SJSA1 (cell line): ENCODE measurements around the gene KRT86. TPM values are rescaled to one million over a fixed set of nuclear protein-coding genes. Genes with fewer than 3 reads are reported as not detected.
A peak's percentile ranks its signal among the peaks of the same experiment; 100 is the strongest.

Source experiments
- DNase-seq, 2 experiments: peaks; one replicate each; pipeline ENCODE4 v3.0.0-alpha.2; 2015 to 2020; ENCODE audit warnings: low spot score in 2 of 2, low read depth in 1 of 2
- H3K27ac ChIP-seq: fragments of 250-450 bp; sonication (Bioruptor Pico); 2 replicates; pipeline ENCODE4 v1.5.1; 2020; ENCODE audit warnings: mild to moderate bottlenecking, moderate library complexity
- H3K27me3 ChIP-seq: fragments of 250-450 bp; sonication (Bioruptor Pico); replicated peaks from 2 replicates; pipeline ENCODE4 v1.5.1; 2020; ENCODE audit warnings: mild to moderate bottlenecking, moderate library complexity
- H3K36me3 ChIP-seq: fragments of 250-450 bp; sonication (Bioruptor Pico); 2 replicates; pipeline ENCODE4 v1.5.1; 2020; ENCODE audit warnings: mild to moderate bottlenecking
- H3K4me1 ChIP-seq: fragments of 250-450 bp; sonication (Bioruptor Pico); replicated peaks from 2 replicates; pipeline ENCODE4 v1.6.1; 2021; ENCODE audit warnings: mild to moderate bottlenecking
- H3K4me3 ChIP-seq: fragments of 250-450 bp; sonication (Bioruptor Pico); 2 replicates; pipeline ENCODE4 v1.5.1; 2020; ENCODE audit warnings: mild to moderate bottlenecking
- H3K9me3 ChIP-seq: fragments of 250-450 bp; sonication (Bioruptor Pico); replicated peaks from 2 replicates; pipeline ENCODE4 v1.5.1; 2020; ENCODE audit warnings: mild to moderate bottlenecking
- total RNA-seq: library from RNA; depleted of rRNA; stranded (reverse); fragments of >200 nt; shearing (Covaris generic); gene quantifications from 2 replicates; pipeline ENCODE4 v1.2.3, GENCODE V29; 2014

Gene KRT86
- total RNA-seq, 1 experiment from 2014 or later: 0.37 TPM

DNA sequence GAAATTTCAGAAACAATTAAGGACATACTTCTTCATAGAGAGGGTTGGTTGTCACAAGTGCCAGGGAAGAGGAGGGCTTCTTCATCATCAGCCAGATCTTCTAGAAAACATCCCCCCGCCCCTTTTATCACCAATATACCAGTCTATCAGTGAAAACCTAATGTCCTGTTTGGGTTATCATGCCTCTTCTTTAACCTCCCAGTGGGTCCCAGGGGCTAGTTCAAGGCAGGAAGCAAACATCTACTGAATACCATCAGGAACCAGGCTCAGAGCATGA is 13.3 kb upstream of the KRT86 start:
- Histone ChIP-seq H3K27me3 (no peaks in the 10 kb centered on the region), H3K4me3 (no peak overlapping the region), H3K27ac (no peak overlapping the region), H3K9me3 (no peaks in the 10 kb centered on the region), H3K4me1 (peaks cover 29% of the 10 kb centered on the region), H3K36me3 (no peaks in the 10 kb centered on the region)
- DNase-seq: no peak

- H3K4me1 ChIP-seq: peaks cover 29% of the 10 kb centered on the region
- H3K9me3 ChIP-seq: no peaks in the 10 kb centered on the region
- DNase-seq: no peak
- H3K27me3 ChIP-seq: no peaks in the 10 kb centered on the region
- H3K27ac ChIP-seq: no peak overlapping the region
- no peaks in the 10 kb centered on the region for H3K36me3 ChIP-seq
- no peak overlapping the region for H3K4me3 ChIP-seq
Measured at GRCh38 chr12:52262286-52262685, 12.2 kb upstream of the KRT86 start.

DNA sequence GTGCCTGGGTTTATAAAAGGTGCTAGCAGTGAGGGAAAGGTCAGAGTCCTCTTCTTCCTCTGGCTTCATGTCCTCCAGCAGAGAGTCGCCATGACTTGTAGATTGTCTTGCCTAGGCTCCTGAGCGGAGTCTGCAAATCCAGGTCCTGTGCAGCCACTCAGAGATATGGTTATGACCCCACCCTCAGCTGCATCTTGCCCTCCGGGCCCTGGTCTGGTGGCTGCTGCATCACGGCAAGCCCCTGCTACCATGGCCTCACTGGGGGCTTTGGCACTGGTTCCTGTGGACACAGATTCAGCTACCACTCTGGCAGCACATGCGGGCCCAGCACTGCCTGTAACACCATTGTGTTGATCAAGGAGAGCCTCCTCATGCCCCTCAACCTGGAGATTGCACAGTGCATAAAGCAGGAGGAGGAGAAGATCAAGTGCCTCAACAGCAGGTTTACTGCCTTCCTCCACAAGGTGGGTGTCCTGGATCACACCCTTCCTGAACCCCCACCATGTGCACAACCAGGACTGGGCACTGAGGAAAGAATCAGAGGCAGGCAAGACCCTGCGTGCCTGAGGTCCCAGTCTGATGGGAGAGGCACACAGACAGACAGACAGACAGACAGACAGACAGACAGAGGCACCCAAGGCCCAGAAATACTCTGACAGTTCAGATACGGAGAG is 10.5 kb upstream of the KRT86 start:
- H3K4me1 ChIP-seq: peaks cover 29% of the 10 kb centered on the region
- no peak overlapping the region for H3K4me3 ChIP-seq
- H3K36me3 ChIP-seq: no peaks in the 10 kb centered on the region
- H3K9me3 ChIP-seq: no peaks in the 10 kb centered on the region
- DNase-seq: no peak
- H3K27me3 ChIP-seq: no peaks in the 10 kb centered on the region
- no peak overlapping the region for H3K27ac ChIP-seq

GRCh38 chr12:52264435-52264825 is 10.0 kb upstream of the KRT86 start:
- DNase-seq: no peak
- Histone ChIP-seq H3K4me1 (peaks cover 28% of the 10 kb centered on the region), H3K4me3 (no peak overlapping the region), H3K9me3 (no peaks in the 10 kb centered on the region), H3K36me3 (no peaks in the 10 kb centered on the region), H3K27me3 (no peaks in the 10 kb centered on the region), H3K27ac (no peak overlapping the region)

- no peaks in the 10 kb centered on the region for H3K36me3 ChIP-seq
Measured at GRCh38 chr12:52266514-52266913, 7.9 kb upstream of the KRT86 start.

GRCh38 chr12:52267266-52267665 is 7.2 kb upstream of the KRT86 start:
- H3K4me1 ChIP-seq: 0 out of 2 replicates have a peak, but pooled peaks cover 6% of the 10 kb centered on the region
- no peak overlapping the region for H3K27ac ChIP-seq
- H3K36me3 ChIP-seq: no peaks in the 10 kb centered on the region
- no peak overlapping the region for H3K4me3 ChIP-seq
- DNase-seq: no peak
- H3K9me3 ChIP-seq: no peaks in the 10 kb centered on the region
- no peaks in the 10 kb centered on the region for H3K27me3 ChIP-seq

More at GRCh38 chr12:52266514-52266913, 7.9 kb upstream of the KRT86 start:
- Histone ChIP-seq H3K27me3 (no peaks in the 10 kb centered on the region), H3K4me1 (peaks cover 7% of the 10 kb centered on the region), H3K27ac (no peak overlapping the region), H3K9me3 (no peaks in the 10 kb centered on the region), H3K4me3 (no peak overlapping the region)
- DNase-seq: no peak

DNA sequence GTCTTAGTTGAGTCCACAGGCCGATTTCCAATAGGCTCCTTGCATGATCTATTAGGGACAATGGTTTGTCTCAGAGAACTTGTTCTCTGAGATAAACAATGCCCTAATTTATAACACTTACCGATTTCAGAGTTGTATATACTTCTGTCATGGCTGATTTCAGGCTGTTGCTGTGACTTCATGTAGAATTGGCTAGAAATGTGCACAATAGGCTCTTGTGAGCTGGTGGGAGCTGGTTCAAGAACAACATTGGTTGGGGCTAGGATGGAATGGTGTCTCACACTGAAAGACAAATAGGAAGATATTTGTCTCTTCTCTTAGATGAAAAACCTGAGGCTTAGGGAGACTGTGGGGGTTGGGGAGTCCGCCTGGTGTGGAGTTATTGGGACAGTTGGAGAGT is 6.7 kb upstream of the KRT86 start:
- H3K27ac ChIP-seq: no peak overlapping the region
- H3K4me1 ChIP-seq: 0 out of 2 replicates have a peak, but pooled peaks cover 4% of the 10 kb centered on the region

GRCh38 chr12:52268212-52268611 is 6.2 kb upstream of the KRT86 start:
- Histone ChIP-seq H3K36me3 (no peaks in the 10 kb centered on the region), H3K4me1 (no peaks in the 10 kb centered on the region), H3K27me3 (no peaks in the 10 kb centered on the region), H3K9me3 (no peaks in the 10 kb centered on the region), H3K4me3 (no peak overlapping the region), H3K27ac (no peak overlapping the region)
- no peak for DNase-seq

More for the DNA sequence above, 6.7 kb upstream of the KRT86 start:
- H3K4me3 ChIP-seq: no peak overlapping the region
- DNase-seq: no peak
- no peaks in the 10 kb centered on the region for H3K27me3 ChIP-seq
- H3K36me3 ChIP-seq: no peaks in the 10 kb centered on the region
- H3K9me3 ChIP-seq: no peaks in the 10 kb centered on the region

GRCh38 chr12:52270541-52271070 is 3.8 kb upstream of the KRT86 start:
- Histone ChIP-seq H3K27ac (no peak overlapping the region), H3K9me3 (no peaks in the 10 kb centered on the region), H3K4me1 (peaks cover 3% of the 10 kb centered on the region; the same call in 1 of the 2 replicates), H3K36me3 (no peaks in the 10 kb centered on the region), H3K4me3 (no peak overlapping the region), H3K27me3 (no peaks in the 10 kb centered on the region)
- no peak for DNase-seq

- DNase-seq: no peak
- Histone ChIP-seq H3K36me3 (no peaks in the 10 kb centered on the region), H3K4me3 (no peak overlapping the region), H3K27ac (no peak overlapping the region), H3K27me3 (no peaks in the 10 kb centered on the region), H3K9me3 (no peaks in the 10 kb centered on the region), H3K4me1 (peaks cover 3% of the 10 kb centered on the region; the same call in 1 of the 2 replicates)
Measured at GRCh38 chr12:52271158-52271557, 3.3 kb upstream of the KRT86 start.

DNA sequence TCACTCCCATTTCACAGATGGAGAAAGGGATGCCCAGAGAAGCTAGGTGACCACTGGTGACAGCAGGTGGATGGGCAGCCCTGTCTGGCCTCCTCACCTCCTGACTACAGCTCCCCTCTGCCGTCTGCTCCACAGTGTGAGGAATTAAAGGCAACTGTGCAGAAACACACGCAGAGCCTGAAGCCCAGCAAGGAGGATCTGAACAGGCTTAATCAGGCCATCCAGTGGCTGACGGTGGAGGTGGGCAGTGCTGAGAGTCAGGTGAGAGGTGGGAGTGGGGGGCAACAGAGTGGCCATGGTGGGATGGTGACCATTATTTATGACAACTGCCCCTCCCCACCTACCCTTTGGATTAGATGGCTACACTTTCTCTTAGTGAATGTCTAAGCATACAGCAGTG is 1.2 kb downstream of the KRT86 start:
- Histone ChIP-seq H3K4me1 (peaks cover 26% of the 10 kb centered on the region), H3K27ac (no peak overlapping the region), H3K27me3 (no peaks in the 10 kb centered on the region), H3K9me3 (no peaks in the 10 kb centered on the region), H3K4me3 (no peak overlapping the region), H3K36me3 (no peaks in the 10 kb centered on the region)
- DNase-seq: no peak

- Histone ChIP-seq H3K9me3 (no peaks in the 10 kb centered on the region), H3K27ac (no peak overlapping the region), H3K36me3 (no peaks in the 10 kb centered on the region), H3K4me3 (no peak overlapping the region), H3K4me1 (peaks cover 46% of the 10 kb centered on the region), H3K27me3 (no peaks in the 10 kb centered on the region)
- DNase-seq: no peak
Measured at GRCh38 chr12:52277486-52278245, 3.2 kb downstream of the KRT86 start.

DNA sequence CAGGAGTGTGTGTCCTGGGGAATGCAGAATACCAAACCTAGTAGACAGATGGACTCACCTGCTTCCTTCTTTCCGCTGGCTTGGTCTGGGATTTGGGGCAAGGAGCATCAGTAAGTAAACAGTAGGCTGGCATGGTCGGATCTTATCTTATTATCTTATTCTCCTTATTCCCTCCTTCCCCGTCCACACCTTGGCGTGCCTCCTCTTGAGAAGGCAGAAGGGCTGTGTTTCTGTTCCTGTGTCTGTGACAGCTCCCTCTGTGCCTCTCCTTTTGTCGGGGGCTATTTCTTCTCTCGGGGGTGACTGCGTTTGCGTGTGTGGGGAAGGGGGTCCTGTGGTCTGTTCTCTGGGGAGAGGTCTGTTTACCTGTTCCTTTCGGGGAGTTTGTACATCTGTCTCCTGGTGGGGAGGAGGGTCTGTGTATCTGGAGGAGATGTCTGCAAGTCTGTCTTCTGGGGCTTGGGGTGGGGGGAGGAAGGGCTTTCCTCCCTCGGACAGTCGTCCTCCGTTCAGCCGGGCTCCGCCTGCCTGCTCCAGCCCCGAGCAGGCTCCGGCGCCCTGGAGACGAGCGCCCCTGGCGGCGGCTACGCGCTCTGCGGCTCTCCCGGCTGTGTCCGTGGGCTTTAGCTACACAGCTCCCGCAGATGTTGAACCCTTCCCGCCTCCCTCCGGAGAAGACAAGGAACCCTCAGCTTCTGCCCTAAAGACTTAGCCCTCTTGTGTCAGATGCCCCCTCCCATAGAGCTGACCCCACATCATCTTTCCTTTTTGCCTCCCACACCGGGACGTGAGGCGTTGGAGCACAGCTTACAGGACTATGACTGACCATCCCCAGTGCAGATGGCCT is 4.4 kb downstream of the KRT86 start:
- Histone ChIP-seq H3K4me3 (no peak overlapping the region), H3K4me1 (peaks cover 47% of the 10 kb centered on the region), H3K9me3 (no peaks in the 10 kb centered on the region), H3K27me3 (no peaks in the 10 kb centered on the region), H3K36me3 (no peaks in the 10 kb centered on the region), H3K27ac (peak overlapping the region; percentile 100)
- peak; percentile 78 to 86 for DNase-seq
